Measurements from ENCODE around the gene GGCX.

The GGCX gene

GRCh38 chr2:85505551-85506238, 55.6 kb downstream of the GGCX start:
- no peak for DNase-seq

GRCh38 chr2:85504778-85505261, 56.5 kb downstream of the GGCX start:
- peak; percentile 91 for DNase-seq

GRCh38 chr2:85503851-85504777, 57.2 kb downstream of the GGCX start:
- DNase-seq: peak; percentile 46

GRCh38 chr2:85503168-85503850, 58.0 kb downstream of the GGCX start:
- no peak for DNase-seq

GRCh38 chr2:85502720-85503119, 58.6 kb downstream of the GGCX start:
- DNase-seq: no peak

- no peak for DNase-seq
Measured at GRCh38 chr2:85501248-85501647, 60.0 kb downstream of the GGCX start.

GRCh38 chr2:85497944-85498630, 63.2 kb downstream of the GGCX start:
- no peak for DNase-seq

- DNase-seq: no peak
Measured at GRCh38 chr2:85496436-85496835, 64.9 kb downstream of the GGCX start.
